HG02588 (cell line): ENCODE measurements around the gene TNNT3.

Experiments
- ATAC-seq: cut with Tn5 transposase; IDR thresholded peaks from one replicate; pipeline ENCODE4 v1.9.1; 2021; ENCODE audit warnings: mild to moderate bottlenecking, moderate library complexity; ENCODE audit not compliant: unreplicated experiment

TNNT3 gene

DNA sequence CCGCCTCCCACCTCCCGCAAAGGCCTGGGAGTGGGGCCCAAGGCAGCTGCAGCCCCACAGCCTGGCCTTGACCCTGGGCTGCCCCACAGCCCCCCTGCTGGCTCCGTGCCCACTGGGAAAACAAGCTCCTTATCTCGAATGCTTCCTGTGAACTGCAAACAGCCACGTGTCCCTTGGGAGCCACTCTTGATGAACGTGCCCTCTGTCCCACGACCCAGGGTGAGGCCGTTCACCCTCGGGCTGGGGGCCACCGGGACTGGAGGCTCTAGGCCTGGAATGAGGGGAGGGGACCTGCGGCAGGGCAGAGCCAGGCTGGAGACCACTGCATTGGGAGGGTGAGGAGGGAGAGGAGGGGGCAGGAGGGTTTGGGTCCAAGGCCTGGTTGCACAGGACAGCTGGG, 68.7 kb downstream of the TNNT3 start:
- no peak for ATAC-seq
